Measurements from ENCODE around the gene SKAP2. TPM values are rescaled to one million over a fixed set of nuclear protein-coding genes. Genes with fewer than 3 reads are reported as not detected.

The SKAP2 gene
- total and polyA plus RNA-seq, 7 experiments from 2014 or later = 2.7 to 31.4 (median 3.1) TPM

DNA sequence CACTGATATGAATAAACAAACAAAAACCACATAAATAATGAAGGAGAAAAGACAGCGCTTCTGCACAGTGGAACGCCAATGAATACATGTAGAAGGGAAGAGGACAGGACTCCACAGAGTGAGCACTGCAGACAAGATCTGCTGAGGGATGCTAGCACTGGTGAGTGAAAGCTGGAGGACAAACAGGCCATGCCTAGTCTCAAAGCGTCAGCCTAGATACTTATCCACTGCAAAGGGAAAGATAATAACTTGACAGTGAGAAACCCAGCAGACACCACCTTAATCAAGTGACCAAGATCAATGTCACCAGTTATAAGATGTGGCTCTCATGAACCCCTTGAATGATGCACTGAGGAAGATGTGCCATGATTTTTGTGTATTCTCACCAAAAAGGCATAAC is 227.6 kb downstream of the SKAP2 start:
- intact Hi-C loops (cut with micrococcal nuclease) = no loop called here
- H3K9me3 Mint-ChIP-seq = peaks cover 0 to 9% (median 0%) of the 10 kb centered on the region in 11 donors
- H3K4me1 Mint-ChIP-seq = peaks cover 0 to 18% (median 5%) of the 10 kb centered on the region in 7 donors
- no peaks in the 10 kb centered on the region for H3K4me1 ChIP-seq (ENCODE audit: control insufficient read depth in 2 of 2, insufficient read depth in 2 of 2, low read length in 2 of 2)
- no peak for ATAC-seq
- peaks cover 0 to 28% (median 10%) of the 10 kb centered on the region in 5 donors for H3K27me3 Mint-ChIP-seq
- no peak overlapping the region for H3K4me3 ChIP-seq (ENCODE audit: low read length)
- H3K36me3 ChIP-seq (ENCODE audit: control insufficient read depth in 2 of 3, insufficient read depth in 3 of 3, low read length in 3 of 3) = no peaks in the 10 kb centered on the region
- no peaks in the 10 kb centered on the region for H3K27me3 ChIP-seq (ENCODE audit: control insufficient read depth in 2 of 2, insufficient read depth in 2 of 2, low read length in 2 of 2)
- ChIA-PET POLR2A (no interaction called here), CTCF (no interaction called here)
- peaks cover 0 to 20% (median 0%) of the 10 kb centered on the region in 5 donors for H3K36me3 Mint-ChIP-seq
- no peak overlapping the region for H3K4me3 Mint-ChIP-seq
- DNase-seq = no peak
- H3K27ac ChIP-seq (ENCODE audit: low read depth, low read length) = no peak overlapping the region
- no peak overlapping the region for H3K27ac Mint-ChIP-seq
- H3K9me3 ChIP-seq (ENCODE audit: control insufficient read depth in 2 of 3, low read length in 3 of 3) = no peaks in the 10 kb centered on the region

DNA sequence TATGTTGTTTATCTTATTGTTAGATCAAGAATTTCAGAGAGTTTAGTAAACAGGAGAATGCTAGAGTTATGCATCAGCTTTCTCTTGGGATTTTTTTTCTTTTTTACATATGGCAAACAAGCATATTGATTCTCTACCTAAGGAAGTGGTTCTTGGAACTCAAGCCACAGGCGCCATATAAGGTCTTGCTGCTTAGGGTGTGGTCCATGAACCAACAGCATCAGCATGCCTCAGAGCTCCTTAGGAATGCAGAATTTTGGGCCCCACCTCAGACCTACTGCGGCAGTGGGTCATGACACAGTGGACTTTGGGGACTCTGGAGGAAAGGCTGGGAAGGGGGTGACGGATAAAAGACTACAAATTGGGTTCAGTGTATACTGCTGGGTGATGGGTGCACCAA is 230.8 kb downstream of the SKAP2 start:
- H3K27ac Mint-ChIP-seq = peak overlapping the region in 1 of 9 donors; percentile 87
- intact Hi-C loops (cut with micrococcal nuclease) = no loop called here
- Histone ChIP-seq H3K4me1 (ENCODE audit: control insufficient read depth in 2 of 2, insufficient read depth in 2 of 2, low read length in 2 of 2) (no peaks in the 10 kb centered on the region), H3K9me3 (ENCODE audit: control insufficient read depth in 2 of 3, low read length in 3 of 3) (no peaks in the 10 kb centered on the region), H3K27ac (ENCODE audit: low read depth, low read length) (no peak overlapping the region), H3K4me3 (ENCODE audit: low read length) (no peak overlapping the region), H3K27me3 (ENCODE audit: control insufficient read depth in 2 of 2, insufficient read depth in 2 of 2, low read length in 2 of 2) (no peaks in the 10 kb centered on the region), H3K36me3 (ENCODE audit: control insufficient read depth in 2 of 3, insufficient read depth in 3 of 3, low read length in 3 of 3) (no peaks in the 10 kb centered on the region)
- H3K9me3 Mint-ChIP-seq = peaks cover 0 to 11% (median 0%) of the 10 kb centered on the region in 11 donors
- ATAC-seq (no peak), DNase-seq (no peak)
- peaks cover 6 to 26% (median 16%) of the 10 kb centered on the region in 5 donors for H3K27me3 Mint-ChIP-seq
- H3K4me3 Mint-ChIP-seq = peak overlapping the region in 1 of 10 donors; percentile 83
- H3K36me3 Mint-ChIP-seq = peaks cover 0 to 30% (median 0%) of the 10 kb centered on the region in 5 donors
- ChIA-PET CTCF (no interaction called here), POLR2A (no interaction called here)
- H3K4me1 Mint-ChIP-seq = peaks cover 0 to 22% (median 5%) of the 10 kb centered on the region in 7 donors

- H3K9me3 Mint-ChIP-seq = peaks cover 0 to 11% (median 0%) of the 10 kb centered on the region in 11 donors
- H3K9me3 ChIP-seq (ENCODE audit: control insufficient read depth in 2 of 3, low read length in 3 of 3) = no peaks in the 10 kb centered on the region
- no peaks in the 10 kb centered on the region for H3K36me3 ChIP-seq (ENCODE audit: control insufficient read depth in 2 of 3, insufficient read depth in 3 of 3, low read length in 3 of 3)
- no peak overlapping the region for H3K27ac Mint-ChIP-seq
- no peaks in the 10 kb centered on the region for H3K27me3 ChIP-seq (ENCODE audit: control insufficient read depth in 2 of 2, insufficient read depth in 2 of 2, low read length in 2 of 2)
- no peak for DNase-seq
- CTCF ChIA-PET = no interaction called here
- intact Hi-C loops (cut with micrococcal nuclease) = no loop called here
- POLR2A ChIA-PET = no interaction called here
- H3K4me3 ChIP-seq (ENCODE audit: low read length) = no peak overlapping the region
- peaks cover 6 to 25% (median 18%) of the 10 kb centered on the region in 5 donors for H3K27me3 Mint-ChIP-seq
- no peaks in the 10 kb centered on the region for H3K4me1 ChIP-seq (ENCODE audit: control insufficient read depth in 2 of 2, insufficient read depth in 2 of 2, low read length in 2 of 2)
- H3K36me3 Mint-ChIP-seq = peaks cover 0 to 30% (median 0%) of the 10 kb centered on the region in 5 donors
- ATAC-seq = no peak
- H3K4me1 Mint-ChIP-seq = peaks cover 0 to 22% (median 5%) of the 10 kb centered on the region in 7 donors
- H3K4me3 Mint-ChIP-seq = no peak overlapping the region
- H3K27ac ChIP-seq (ENCODE audit: low read depth, low read length) = no peak overlapping the region
Observed at GRCh38 chr7:26631601-26632000, 232.8 kb downstream of the SKAP2 start.

GRCh38 chr7:26630941-26631580 is 233.3 kb downstream of the SKAP2 start:
- no peak overlapping the region for H3K27ac ChIP-seq (ENCODE audit: low read depth, low read length)
- CTCF ChIA-PET = no interaction called here
- Mint-ChIP-seq H3K4me3 (no peak overlapping the region), H3K36me3 (peaks cover 0 to 30% (median 0%) of the 10 kb centered on the region in 5 donors), H3K27me3 (peaks cover 6 to 25% (median 16%) of the 10 kb centered on the region in 5 donors), H3K4me1 (peaks cover 0 to 22% (median 5%) of the 10 kb centered on the region in 7 donors), H3K9me3 (peaks cover 0 to 11% (median 0%) of the 10 kb centered on the region in 11 donors), H3K27ac (no peak overlapping the region)
- ATAC-seq = no peak
- POLR2A ChIA-PET = no interaction called here
- DNase-seq = no peak
- H3K9me3 ChIP-seq (ENCODE audit: control insufficient read depth in 2 of 3, low read length in 3 of 3) = no peaks in the 10 kb centered on the region
- intact Hi-C loops (cut with micrococcal nuclease) = no loop called here
- no peaks in the 10 kb centered on the region for H3K4me1 ChIP-seq (ENCODE audit: control insufficient read depth in 2 of 2, insufficient read depth in 2 of 2, low read length in 2 of 2)
- no peaks in the 10 kb centered on the region for H3K27me3 ChIP-seq (ENCODE audit: control insufficient read depth in 2 of 2, insufficient read depth in 2 of 2, low read length in 2 of 2)
- no peaks in the 10 kb centered on the region for H3K36me3 ChIP-seq (ENCODE audit: control insufficient read depth in 2 of 3, insufficient read depth in 3 of 3, low read length in 3 of 3)
- no peak overlapping the region for H3K4me3 ChIP-seq (ENCODE audit: low read length)

DNA sequence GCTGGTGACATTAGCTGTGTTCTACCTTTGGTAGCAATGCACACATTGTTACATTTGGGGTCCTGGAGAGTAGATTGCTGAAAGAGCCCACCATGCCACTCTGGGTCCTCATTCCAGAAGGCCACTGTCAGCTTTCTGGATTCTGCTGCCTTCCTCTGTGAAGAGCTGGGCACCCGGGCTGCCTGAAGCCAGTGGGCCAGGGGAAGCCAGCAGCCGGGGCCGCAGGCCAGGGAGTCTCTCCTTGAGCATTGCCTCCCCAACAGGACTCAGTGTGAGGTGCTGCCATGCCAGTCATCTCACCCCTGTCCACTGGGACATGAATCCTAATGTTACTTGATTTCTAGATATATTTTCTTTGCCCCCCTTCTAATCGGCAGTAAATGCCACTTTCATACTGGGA is 234.0 kb downstream of the SKAP2 start:
- Histone ChIP-seq H3K4me1 (ENCODE audit: control insufficient read depth in 2 of 2, insufficient read depth in 2 of 2, low read length in 2 of 2) (no peaks in the 10 kb centered on the region), H3K27ac (ENCODE audit: low read depth, low read length) (no peak overlapping the region), H3K4me3 (ENCODE audit: low read length) (no peak overlapping the region), H3K36me3 (ENCODE audit: control insufficient read depth in 2 of 3, insufficient read depth in 3 of 3, low read length in 3 of 3) (no peaks in the 10 kb centered on the region), H3K9me3 (ENCODE audit: control insufficient read depth in 2 of 3, low read length in 3 of 3) (no peaks in the 10 kb centered on the region), H3K27me3 (ENCODE audit: control insufficient read depth in 2 of 2, insufficient read depth in 2 of 2, low read length in 2 of 2) (no peaks in the 10 kb centered on the region)
- DNase-seq (no peak), ATAC-seq (no peak)
- ChIA-PET POLR2A (no interaction called here), CTCF (no interaction called here)
- intact Hi-C loops (cut with micrococcal nuclease) = no loop called here
- Mint-ChIP-seq H3K27ac (no peak overlapping the region), H3K36me3 (peaks cover 0 to 28% (median 0%) of the 10 kb centered on the region in 5 donors), H3K9me3 (peaks cover 0 to 11% (median 0%) of the 10 kb centered on the region in 11 donors), H3K4me3 (no peak overlapping the region), H3K4me1 (peaks cover 0 to 22% (median 5%) of the 10 kb centered on the region in 7 donors), H3K27me3 (peaks cover 6 to 25% (median 12%) of the 10 kb centered on the region in 5 donors)

DNA sequence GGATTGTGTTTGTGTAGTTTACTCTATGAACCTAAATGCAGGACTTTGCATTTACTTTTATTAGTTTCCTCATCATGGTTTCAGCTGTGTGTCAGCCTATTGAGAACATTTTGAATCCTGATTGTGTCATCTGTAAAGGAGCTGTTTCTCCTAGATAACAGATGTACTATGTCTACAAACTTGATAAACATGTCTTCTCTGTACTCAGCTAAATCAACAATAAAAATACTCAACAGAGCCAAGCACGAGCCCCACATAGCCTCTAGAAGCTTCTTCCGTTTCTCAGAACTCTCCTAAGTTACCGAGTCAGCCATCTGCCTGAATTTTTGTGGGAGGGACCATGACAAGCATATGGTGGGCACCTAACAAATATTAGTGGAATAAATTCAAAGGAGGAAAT is 234.7 kb downstream of the SKAP2 start:
- Histone ChIP-seq H3K36me3 (ENCODE audit: control insufficient read depth in 2 of 3, insufficient read depth in 3 of 3, low read length in 3 of 3) (no peaks in the 10 kb centered on the region), H3K9me3 (ENCODE audit: control insufficient read depth in 2 of 3, low read length in 3 of 3) (no peaks in the 10 kb centered on the region), H3K27me3 (ENCODE audit: control insufficient read depth in 2 of 2, insufficient read depth in 2 of 2, low read length in 2 of 2) (no peaks in the 10 kb centered on the region), H3K27ac (ENCODE audit: low read depth, low read length) (no peak overlapping the region), H3K4me1 (ENCODE audit: control insufficient read depth in 2 of 2, insufficient read depth in 2 of 2, low read length in 2 of 2) (no peaks in the 10 kb centered on the region), H3K4me3 (ENCODE audit: low read length) (no peak overlapping the region)
- Mint-ChIP-seq H3K4me3 (no peak overlapping the region), H3K27me3 (peaks cover 6 to 25% (median 9%) of the 10 kb centered on the region in 5 donors), H3K4me1 (peaks cover 0 to 21% (median 5%) of the 10 kb centered on the region in 7 donors), H3K36me3 (peaks cover 0 to 27% (median 0%) of the 10 kb centered on the region in 5 donors), H3K27ac (no peak overlapping the region), H3K9me3 (peaks cover 0 to 11% (median 0%) of the 10 kb centered on the region in 11 donors)
- ATAC-seq (no peak), DNase-seq (no peak)
- intact Hi-C loops (cut with micrococcal nuclease) = no loop called here
- ChIA-PET CTCF (no interaction called here), POLR2A (no interaction called here)

GRCh38 chr7:26627891-26628341 is 236.5 kb downstream of the SKAP2 start:
- Mint-ChIP-seq H3K27me3 (peaks cover 4 to 15% (median 6%) of the 10 kb centered on the region in 5 donors), H3K4me1 (peaks cover 0 to 7% (median 0%) of the 10 kb centered on the region in 7 donors), H3K9me3 (peaks cover 0 to 2% (median 0%) of the 10 kb centered on the region in 11 donors), H3K27ac (no peak overlapping the region), H3K4me3 (no peak overlapping the region), H3K36me3 (peaks cover 0 to 15% (median 0%) of the 10 kb centered on the region in 5 donors)
- no peak for ATAC-seq
- H3K36me3 ChIP-seq (ENCODE audit: control insufficient read depth in 2 of 3, insufficient read depth in 3 of 3, low read length in 3 of 3) = no peaks in the 10 kb centered on the region
- no peak overlapping the region for H3K27ac ChIP-seq (ENCODE audit: low read depth, low read length)
- POLR2A ChIA-PET = no interaction called here
- H3K4me1 ChIP-seq (ENCODE audit: control insufficient read depth in 2 of 2, insufficient read depth in 2 of 2, low read length in 2 of 2) = no peaks in the 10 kb centered on the region
- H3K27me3 ChIP-seq (ENCODE audit: control insufficient read depth in 2 of 2, insufficient read depth in 2 of 2, low read length in 2 of 2) = no peaks in the 10 kb centered on the region
- no peaks in the 10 kb centered on the region for H3K9me3 ChIP-seq (ENCODE audit: control insufficient read depth in 2 of 3, low read length in 3 of 3)
- H3K4me3 ChIP-seq (ENCODE audit: low read length) = no peak overlapping the region
- DNase-seq = no peak
- CTCF ChIA-PET = no interaction called here
- intact Hi-C loops (cut with micrococcal nuclease) = no loop called here
